GM21360 (cell line): ENCODE results near the gene PDCD1.
"Not testable (repeated sequence)": the region's sequence is repeated elsewhere in the genome, so short reads cannot be mapped to it uniquely, and the experiment has no call there.

Experiments used
- ATAC-seq: cut with Tn5 transposase; IDR thresholded peaks from one replicate; pipeline ENCODE4 v1.9.1; 2021; ENCODE audit warnings: mild to moderate bottlenecking, moderate library complexity; ENCODE audit not compliant: unreplicated experiment

The PDCD1 gene

GRCh38 chr2:241814643-241815476, 43.8 kb downstream of the PDCD1 start:
- no peak for ATAC-seq

GRCh38 chr2:241814393-241814642, 44.4 kb downstream of the PDCD1 start:
- ATAC-seq: no peak

GRCh38 chr2:241813644-241814392, 44.9 kb downstream of the PDCD1 start:
- peak; percentile 50 for ATAC-seq

GRCh38 chr2:241812730-241813643, 45.7 kb downstream of the PDCD1 start:
- no peak for ATAC-seq

- no peak for ATAC-seq
Observed at GRCh38 chr2:241811952-241812729, 46.6 kb downstream of the PDCD1 start.

- no peak for ATAC-seq
Observed at GRCh38 chr2:241811201-241811951, 47.3 kb downstream of the PDCD1 start.

- ATAC-seq: no peak
Observed at GRCh38 chr2:241810307-241811200, 48.1 kb downstream of the PDCD1 start.

- no peak for ATAC-seq
Observed at GRCh38 chr2:241809383-241810306, 49.0 kb downstream of the PDCD1 start.

GRCh38 chr2:241808721-241809382, 49.8 kb downstream of the PDCD1 start, which contains the start of gene NEU4:
NEU4 (plus strand) TSS chr2:241809193; CDS start chr2:241814485, 5,292 bp downstream.
- ATAC-seq: no peak

- ATAC-seq: no peak
Observed at GRCh38 chr2:241808051-241808720, 50.5 kb downstream of the PDCD1 start.

GRCh38 chr2:241806217-241806616, 52.5 kb downstream of the PDCD1 start:
- not testable (repeated sequence) for ATAC-seq

GRCh38 chr2:241804326-241805229, 54.1 kb downstream of the PDCD1 start:
- no peak for ATAC-seq

- no peak for ATAC-seq
Observed at GRCh38 chr2:241803387-241804325, 55.0 kb downstream of the PDCD1 start.
